GM21825 (cell line): ENCODE measurements around the gene ZNFX1.
"Not testable (repeated sequence)": the region's sequence is repeated elsewhere in the genome, so short reads cannot be mapped to it uniquely, and the experiment has no call there.

ENCODE experiments used
- ATAC-seq: cut with Tn5 transposase; IDR thresholded peaks from one replicate; pipeline ENCODE4 v1.9.1; 2021; ENCODE audit warnings: mild to moderate bottlenecking, moderate library complexity; ENCODE audit not compliant: unreplicated experiment

Gene ZNFX1

GRCh38 chr20:49252556-49253350, 25.1 kb downstream of the ZNFX1 start:
- no peak for ATAC-seq

GRCh38 chr20:49248879-49249665, 28.8 kb downstream of the ZNFX1 start:
- ATAC-seq = no peak

DNA sequence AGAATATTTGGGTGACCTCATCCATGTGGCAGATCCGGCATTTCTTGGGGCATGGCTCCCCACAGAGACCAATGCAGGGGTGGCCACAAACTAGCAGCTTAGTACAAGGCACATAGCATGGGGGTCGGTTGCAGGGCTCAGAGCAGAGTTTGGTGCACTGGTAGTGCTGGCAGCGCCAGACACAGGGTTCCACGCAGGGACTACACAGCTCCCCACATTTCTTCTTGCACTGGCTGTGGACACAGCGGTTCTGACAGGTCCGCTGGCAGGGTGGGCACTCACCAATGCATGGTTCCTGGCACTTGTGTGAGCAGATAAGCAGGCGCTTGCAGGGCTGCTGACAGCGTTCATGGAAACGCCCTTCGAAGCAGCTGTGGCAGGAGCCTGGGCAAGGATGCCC, 29.6 kb downstream of the ZNFX1 start:
- no peak for ATAC-seq

GRCh38 chr20:49247792-49248191, 30.1 kb downstream of the ZNFX1 start:
- no peak for ATAC-seq

- ATAC-seq = no peak
Measured at GRCh38 chr20:49247169-49247723, 30.6 kb downstream of the ZNFX1 start.

DNA sequence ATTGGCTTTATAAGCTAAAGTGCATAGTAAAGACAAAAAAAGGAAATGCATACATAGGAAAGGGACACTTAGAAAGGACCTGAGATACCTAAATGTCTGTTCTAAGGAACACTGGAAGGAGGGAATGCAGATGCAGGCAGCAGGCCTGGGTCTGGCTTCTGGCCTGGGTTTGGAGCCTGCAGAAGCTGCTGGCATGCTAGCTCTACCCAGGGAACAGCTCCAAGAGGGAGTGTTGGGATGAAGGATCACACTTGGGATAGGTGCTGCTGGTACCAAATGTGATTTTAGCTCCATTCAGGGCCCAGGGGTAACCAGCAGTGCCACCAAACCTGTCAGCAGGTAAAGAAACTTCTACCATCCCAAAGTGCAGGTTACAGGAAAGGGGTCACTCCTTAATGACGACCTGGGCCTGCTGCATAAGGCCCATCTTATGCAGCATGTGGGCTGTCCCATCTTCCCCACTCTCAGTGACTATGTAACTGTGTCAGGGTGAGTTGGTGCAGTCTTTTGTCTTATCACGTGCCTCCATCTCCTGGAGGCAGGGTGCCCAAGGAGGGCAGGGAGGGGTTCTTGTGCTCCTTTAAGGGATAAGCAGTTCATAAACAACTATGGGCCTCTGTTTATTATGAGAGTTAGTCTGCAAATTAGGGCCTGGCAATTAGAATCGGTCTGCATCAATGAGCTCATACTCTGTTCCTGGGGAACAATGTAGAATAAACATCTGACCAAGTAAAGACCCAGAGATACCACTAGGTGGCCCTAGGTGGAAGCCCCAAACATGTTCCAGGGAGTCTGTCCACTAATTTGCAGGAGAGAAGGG, 31.7 kb downstream of the ZNFX1 start:
- no peak for ATAC-seq

- no peak for ATAC-seq
Measured at GRCh38 chr20:49237531-49237930, 40.3 kb downstream of the ZNFX1 start.

DNA sequence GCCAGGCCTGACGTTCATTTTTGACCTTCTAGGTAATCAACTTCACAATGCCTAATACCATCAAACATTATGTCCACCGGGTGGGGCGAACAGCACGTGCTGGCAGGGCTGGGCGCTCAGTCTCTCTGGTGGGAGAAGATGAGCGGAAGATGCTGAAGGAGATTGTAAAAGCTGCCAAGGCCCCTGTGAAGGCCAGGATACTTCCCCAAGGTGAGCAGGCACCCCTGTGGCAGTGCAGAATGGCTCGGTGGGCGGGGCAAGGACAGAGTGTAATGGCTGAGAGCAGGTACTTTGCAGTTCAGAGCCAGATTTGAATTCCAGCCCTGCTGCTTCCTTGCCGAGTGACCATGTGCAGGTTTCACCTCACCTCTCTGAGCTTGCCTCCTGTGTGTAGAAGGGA, 41.6 kb downstream of the ZNFX1 start:
- ATAC-seq = no peak

DNA sequence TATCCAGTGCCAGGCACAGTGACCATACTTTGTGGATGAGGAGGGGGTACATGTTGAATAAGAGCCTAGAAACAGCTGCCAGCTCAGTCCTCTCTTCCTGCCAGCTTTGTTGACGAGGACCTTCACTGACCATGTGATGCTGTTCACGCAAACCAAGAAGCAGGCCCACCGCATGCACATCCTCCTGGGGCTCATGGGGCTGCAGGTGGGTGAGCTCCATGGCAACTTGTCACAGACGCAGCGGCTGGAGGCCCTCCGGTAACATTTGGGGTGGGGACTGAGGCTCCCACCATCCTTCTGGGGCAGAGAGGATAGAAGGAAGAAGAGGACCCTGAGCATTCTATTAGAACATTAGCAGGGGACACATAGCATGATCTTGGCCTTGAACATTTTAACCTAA, 43.0 kb downstream of the ZNFX1 start:
- no peak for ATAC-seq

GRCh38 chr20:49233226-49233625, 44.6 kb downstream of the ZNFX1 start:
- ATAC-seq = no peak

DNA sequence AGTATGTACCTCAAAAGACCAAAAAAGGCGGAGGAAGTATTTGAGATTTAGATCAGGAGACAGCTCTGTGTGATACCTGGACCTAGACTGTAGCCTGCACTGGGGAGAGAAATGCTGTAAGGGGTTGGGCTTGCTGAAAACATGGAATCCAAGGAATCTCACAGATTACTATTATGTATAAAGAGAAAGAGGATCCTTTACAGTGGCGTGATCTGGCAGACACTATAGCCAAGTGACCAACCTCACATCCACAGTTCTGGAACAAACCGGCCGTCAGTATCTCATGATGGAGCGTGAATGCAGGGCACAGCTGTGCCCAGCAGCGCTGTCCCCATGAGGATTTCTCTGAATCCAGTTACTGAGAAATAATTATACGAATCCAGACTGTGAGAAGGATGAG, 46.4 kb downstream of the ZNFX1 start:
- ATAC-seq = no peak

GRCh38 chr20:49230561-49231133, 47.2 kb downstream of the ZNFX1 start:
- no peak for ATAC-seq

DNA sequence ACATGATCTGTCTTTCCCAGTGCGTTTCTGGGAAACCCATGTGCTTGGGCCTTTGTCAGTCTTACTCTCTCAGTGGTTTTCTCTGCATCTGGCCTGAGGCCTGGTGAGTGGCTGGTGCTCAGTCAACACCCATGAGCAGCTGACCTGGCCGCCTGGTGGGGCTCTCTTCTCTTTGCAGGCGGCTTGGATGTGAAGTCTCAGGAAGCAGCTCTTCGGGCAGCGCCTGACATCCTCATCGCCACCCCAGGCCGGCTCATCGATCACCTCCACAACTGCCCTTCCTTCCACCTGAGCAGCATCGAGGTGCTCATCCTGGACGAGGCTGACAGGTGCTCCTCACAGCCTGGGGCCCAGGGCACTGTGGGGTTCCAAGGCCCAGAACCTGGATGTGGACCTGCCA, 47.8 kb downstream of the ZNFX1 start:
- no peak for ATAC-seq

DNA sequence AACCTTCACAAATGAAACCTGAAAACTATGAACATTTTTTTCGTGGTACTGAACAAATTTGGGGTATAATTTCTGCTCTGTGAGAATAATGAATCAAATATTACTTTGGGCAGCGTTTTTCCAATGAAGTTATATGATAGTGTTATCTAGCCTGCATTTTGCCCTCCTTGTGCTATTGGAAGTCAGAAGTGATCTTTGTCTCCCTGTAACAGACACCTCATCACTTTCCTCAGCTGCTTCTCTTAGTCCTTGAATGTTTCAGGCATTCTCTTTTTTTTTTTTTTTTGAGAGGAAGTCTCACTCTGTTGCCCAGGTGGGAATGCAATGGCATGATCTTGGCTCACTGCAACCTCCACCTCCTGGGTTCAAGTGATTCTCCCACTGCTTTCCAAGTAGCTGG, 48.5 kb downstream of the ZNFX1 start:
- no peak for ATAC-seq

- ATAC-seq = no peak
Measured at GRCh38 chr20:49228676-49229075, 49.2 kb downstream of the ZNFX1 start.

DNA sequence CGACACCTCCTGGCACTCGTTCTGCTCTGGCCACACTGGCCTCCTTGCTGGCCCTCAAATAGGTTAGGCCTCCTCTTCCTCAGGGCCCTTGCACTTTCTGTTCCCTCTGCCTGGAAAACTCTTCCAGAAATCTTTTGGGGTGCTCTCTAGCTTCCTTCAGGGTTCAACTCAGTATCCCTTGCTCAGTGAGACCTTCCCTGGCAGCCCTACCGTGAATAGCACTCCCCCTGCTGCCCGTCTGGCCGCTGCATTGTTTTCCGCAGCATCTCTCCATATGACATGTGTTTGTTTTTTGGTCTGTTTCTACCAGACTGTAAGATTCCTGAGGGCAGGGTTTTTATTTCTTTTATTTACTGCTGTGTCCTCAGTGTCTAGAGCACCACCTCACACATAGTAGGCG, 52.0 kb downstream of the ZNFX1 start:
- ATAC-seq = no peak

DNA sequence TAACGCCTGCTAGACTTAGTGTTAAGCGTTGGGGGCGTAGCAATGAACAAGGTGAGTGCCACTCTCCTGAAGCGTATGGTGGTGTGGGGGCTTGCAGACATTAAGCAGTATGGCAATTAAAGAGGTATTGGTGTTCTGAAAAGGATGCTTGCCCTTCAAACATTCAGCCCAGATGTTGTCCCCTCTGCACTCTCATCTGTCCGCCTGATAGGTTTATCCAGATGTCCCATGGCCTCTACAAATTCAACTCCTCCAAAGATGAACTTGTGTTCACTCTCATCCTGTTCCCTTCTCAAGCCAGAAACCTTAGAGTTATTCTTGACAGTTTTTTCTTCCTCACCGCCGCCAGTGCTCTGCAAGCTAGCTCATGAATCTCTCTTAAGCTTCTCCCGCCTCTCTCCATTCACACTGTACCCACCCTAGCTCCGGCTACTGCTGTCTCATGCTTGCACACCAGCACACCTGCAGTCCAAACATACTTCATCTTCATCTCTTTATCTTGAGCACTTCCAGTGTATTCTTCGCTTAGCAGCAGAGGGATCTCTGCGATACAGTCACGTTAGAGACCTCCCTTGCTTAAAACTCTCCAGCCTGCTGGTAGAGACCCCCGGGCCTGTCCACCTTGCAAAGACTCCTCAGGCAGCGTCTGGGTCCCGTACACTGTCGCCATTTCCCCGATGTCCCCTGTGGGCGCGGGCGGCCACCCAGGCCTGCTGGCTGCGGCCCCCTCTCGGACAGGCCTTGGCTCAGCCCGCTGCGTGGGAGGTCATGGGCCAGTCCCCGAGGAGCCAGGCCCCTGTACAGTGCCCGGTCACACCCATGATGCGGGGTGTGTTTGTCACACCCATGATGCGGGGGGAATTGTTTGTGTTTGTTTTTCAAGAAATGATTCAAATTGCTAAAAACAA, 57.7 kb downstream of the ZNFX1 start:
- ATAC-seq = no peak

DNA sequence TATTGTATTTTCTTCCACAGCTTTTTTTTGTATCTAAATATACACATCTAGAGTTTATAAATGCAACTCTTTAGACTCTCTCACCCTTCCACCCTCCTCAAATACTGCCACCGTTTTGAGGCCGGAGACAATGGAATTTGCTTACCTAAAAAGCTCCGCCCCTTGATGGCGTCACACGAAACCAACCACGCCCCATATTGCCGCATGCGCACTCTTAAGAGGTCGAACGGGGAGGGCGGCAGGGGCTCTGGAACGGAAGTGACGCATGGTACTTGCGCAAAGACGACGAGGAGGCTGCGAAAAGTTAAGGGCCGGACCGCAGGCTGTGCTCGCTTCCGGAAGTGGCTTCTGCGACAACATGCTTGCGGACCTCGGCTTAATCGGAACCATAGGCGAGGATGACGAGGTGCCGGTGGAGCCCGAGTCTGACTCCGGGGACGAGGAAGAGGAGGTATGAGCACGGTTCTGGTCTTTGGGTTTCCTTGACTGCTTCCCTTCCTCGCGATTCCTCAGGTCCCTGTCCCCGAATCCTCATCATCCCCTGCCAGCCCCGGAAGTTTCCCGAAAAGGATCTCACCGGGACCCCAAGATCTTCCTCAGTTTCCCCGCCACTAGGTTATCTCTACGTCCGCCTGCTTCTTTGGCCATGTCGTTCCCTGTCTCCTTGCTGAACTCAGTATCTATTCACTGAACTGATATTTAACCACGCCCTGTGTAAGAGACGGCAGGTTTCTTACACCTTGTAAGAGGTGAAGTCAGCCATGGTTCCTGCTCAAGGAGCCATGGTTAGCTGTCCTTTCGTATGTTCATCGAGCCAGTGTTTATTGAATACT, 58.5 kb downstream of the ZNFX1 start, which contains the start of gene DDX27:
Gene DDX27 (plus strand): TSS at position 326 of the 833 bp plus-strand sequence. CDS start 33 bp downstream, at position 359.
- ATAC-seq = peak; percentile 72

DNA sequence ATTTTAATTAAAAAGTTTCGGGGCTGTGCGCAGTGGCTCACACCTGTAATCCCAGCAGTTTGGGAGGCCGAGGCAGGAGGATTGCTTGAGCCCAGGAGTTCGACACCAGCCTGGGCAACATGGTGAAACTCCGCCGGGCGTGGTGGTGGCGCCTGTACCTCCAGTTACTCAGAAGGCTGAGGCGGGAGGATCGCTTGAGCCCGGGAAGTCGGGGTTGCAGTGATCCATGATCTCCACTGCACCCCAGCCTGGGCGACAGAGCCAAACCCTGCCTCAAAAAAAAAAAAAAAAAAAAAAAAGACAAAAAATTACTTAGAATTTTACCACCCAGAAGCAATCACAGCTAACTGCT, 59.1 kb downstream of the ZNFX1 start:
- ATAC-seq = not testable (repeated sequence)
